ENCODE measurements around the gene ZFYVE28. TPM values are rescaled to one million over a fixed set of nuclear protein-coding genes. Genes with fewer than 3 reads are reported as not detected.
A peak's percentile ranks its signal among the peaks of the same experiment; 100 is the strongest.

ZFYVE28 gene
- total RNA-seq, 3 donors from 2014 or later (not counting 1 experiment from before 2014, with no cell fraction given), result 85.4 to 107 (median 104) TPM

GRCh38 chr4:2372488-2373030, 45.9 kb downstream of the ZFYVE28 start:
- no peaks in the 10 kb centered on the region for H3K36me3 ChIP-seq (ENCODE audit: control insufficient read depth, insufficient read depth, low read length)
- H3K9me3 ChIP-seq (ENCODE audit: control insufficient read depth, insufficient read depth, low read length), result peaks cover 5% of the 10 kb centered on the region
- WGBS (ENCODE audit: insufficient coverage), result 89% methylated on average over 13 of the region's 14 CpGs
- H3K27me3 Mint-ChIP-seq (ENCODE audit: low read depth in 2 of 2), result no peaks in the 10 kb centered on the region
- no peak for ATAC-seq
- H3K4me3 ChIP-seq (ENCODE audit: low read length), result no peak overlapping the region
- H3K4me1 Mint-ChIP-seq, result peaks cover 5 to 20% of the 10 kb centered on the region in 2 donors
- H3K4me1 ChIP-seq (ENCODE audit: control insufficient read depth, insufficient read depth, low read length), result no peaks in the 10 kb centered on the region
- intact Hi-C loops (cut with micrococcal nuclease), result no loop called here
- no peak overlapping the region for H3K27ac Mint-ChIP-seq
- no peaks in the 10 kb centered on the region for H3K36me3 Mint-ChIP-seq
- TF ChIP-seq, protein P1, sequence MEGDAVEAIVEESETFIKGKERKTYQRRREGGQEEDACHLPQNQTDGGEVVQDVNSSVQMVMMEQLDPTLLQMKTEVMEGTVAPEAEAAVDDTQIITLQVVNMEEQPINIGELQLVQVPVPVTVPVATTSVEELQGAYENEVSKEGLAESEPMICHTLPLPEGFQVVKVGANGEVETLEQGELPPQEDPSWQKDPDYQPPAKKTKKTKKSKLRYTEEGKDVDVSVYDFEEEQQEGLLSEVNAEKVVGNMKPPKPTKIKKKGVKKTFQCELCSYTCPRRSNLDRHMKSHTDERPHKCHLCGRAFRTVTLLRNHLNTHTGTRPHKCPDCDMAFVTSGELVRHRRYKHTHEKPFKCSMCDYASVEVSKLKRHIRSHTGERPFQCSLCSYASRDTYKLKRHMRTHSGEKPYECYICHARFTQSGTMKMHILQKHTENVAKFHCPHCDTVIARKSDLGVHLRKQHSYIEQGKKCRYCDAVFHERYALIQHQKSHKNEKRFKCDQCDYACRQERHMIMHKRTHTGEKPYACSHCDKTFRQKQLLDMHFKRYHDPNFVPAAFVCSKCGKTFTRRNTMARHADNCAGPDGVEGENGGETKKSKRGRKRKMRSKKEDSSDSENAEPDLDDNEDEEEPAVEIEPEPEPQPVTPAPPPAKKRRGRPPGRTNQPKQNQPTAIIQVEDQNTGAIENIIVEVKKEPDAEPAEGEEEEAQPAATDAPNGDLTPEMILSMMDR (IDR thresholded peaks at IDR 0.05), result no peak
- H3K4me3 Mint-ChIP-seq, result no peak overlapping the region
- no peak overlapping the region for H3K27ac ChIP-seq (ENCODE audit: low read length)
- no peaks in the 10 kb centered on the region for H3K27me3 ChIP-seq (ENCODE audit: control insufficient read depth, insufficient read depth, low read length)
- no peak for DNase-seq
- H3K9me3 Mint-ChIP-seq, result peaks cover 0 to 3% of the 10 kb centered on the region in 2 donors

DNA sequence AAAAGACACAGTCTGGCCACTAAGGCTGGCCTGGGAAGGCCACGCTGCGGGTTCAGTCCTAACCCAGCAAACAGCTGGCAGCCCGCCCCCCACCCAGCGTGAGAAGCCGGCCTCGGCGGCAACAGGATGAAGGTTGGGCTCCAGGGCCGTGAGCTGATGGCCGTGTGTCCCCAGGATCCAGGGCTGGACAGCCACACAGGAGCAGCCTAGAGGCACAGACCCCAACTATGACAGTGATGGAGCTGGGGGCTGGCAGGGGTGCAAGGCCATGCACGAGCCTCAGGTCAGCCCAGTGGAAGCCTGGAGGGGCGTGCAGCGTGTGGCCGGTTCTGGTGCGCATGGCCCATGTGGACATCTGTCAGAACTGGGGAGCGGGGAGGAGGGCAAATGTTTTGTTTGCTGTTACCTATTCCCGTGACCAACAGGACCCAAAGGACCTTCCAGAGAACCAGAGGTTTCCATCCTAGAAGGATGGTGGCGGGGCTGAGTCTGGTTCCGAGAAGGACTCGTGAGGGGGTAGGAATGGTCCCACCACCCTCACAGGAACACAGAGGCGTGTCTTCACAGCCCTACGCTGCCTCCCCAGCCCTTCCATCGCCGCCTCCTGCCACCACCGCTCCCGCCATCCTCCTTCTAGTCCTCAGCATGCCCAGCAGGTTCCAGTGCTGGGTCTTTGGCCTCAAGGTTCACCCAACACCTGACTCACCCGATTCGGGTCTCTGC, 46.5 kb downstream of the ZFYVE28 start:
- peaks cover 5% of the 10 kb centered on the region for H3K9me3 ChIP-seq (ENCODE audit: control insufficient read depth, insufficient read depth, low read length)
- Mint-ChIP-seq H3K4me1 (peaks cover 0 to 16% of the 10 kb centered on the region in 2 donors), H3K36me3 (no peaks in the 10 kb centered on the region), H3K27me3 (ENCODE audit: low read depth in 2 of 2) (no peaks in the 10 kb centered on the region), H3K9me3 (peaks cover 0 to 3% of the 10 kb centered on the region in 2 donors), H3K4me3 (no peak overlapping the region), H3K27ac (peak overlapping the region in 1 of 2 donors; percentile 22)
- intact Hi-C loops (cut with micrococcal nuclease), result no loop called here
- H3K36me3 ChIP-seq (ENCODE audit: control insufficient read depth, insufficient read depth, low read length), result no peaks in the 10 kb centered on the region
- ATAC-seq, result no peak
- no peak overlapping the region for H3K27ac ChIP-seq (ENCODE audit: low read length)
- no peaks in the 10 kb centered on the region for H3K27me3 ChIP-seq (ENCODE audit: control insufficient read depth, insufficient read depth, low read length)
- no peaks in the 10 kb centered on the region for H3K4me1 ChIP-seq (ENCODE audit: control insufficient read depth, insufficient read depth, low read length)
- TF ChIP-seq, protein P1 (IDR thresholded peaks at IDR 0.05), result no peak
- no peak for DNase-seq
- H3K4me3 ChIP-seq (ENCODE audit: low read length), result no peak overlapping the region
- 87% methylated on average over 27 of the region's 27 CpGs for WGBS (ENCODE audit: insufficient coverage)

DNA sequence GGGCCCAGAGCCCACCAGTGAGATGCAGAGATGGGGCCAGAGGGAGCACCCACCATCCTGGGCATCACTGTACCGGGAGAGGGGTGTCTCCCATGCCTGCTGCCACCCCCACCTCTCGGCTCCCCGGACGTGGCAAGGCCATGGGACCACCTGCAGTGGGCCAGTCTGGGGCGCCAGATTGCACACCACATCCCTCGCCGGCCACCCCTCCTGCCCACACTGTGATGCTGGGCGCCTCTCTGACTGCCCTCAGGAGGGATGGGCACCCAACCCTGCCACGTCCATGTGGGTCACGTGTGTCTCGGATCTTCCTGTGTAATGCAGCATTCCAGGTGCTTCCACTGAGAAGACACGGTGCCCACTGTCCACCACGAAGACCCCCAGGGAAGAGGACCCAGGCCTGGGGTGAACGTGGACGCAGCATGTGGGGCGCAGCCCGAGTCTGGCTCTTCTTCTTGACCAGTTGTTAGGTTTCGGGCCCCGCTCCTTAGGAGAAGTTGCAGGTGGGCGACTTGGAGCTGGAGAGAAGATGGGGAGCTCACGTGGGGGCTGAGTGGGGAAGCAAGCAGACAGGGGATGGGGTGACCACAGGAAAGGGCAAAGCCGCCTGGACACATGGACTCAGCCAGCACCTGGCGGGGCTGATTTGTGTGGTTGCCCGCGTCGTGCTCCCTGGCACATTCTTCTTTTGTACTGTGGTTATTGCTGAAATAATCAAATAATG, 47.7 kb downstream of the ZFYVE28 start:
- Mint-ChIP-seq H3K27me3 (ENCODE audit: low read depth in 2 of 2) (no peaks in the 10 kb centered on the region), H3K4me3 (no peak overlapping the region), H3K4me1 (peaks cover 0 to 16% of the 10 kb centered on the region in 2 donors), H3K36me3 (no peaks in the 10 kb centered on the region), H3K27ac (no peak overlapping the region), H3K9me3 (peaks cover 0 to 3% of the 10 kb centered on the region in 2 donors)
- Histone ChIP-seq H3K4me1 (ENCODE audit: control insufficient read depth, insufficient read depth, low read length) (no peaks in the 10 kb centered on the region), H3K9me3 (ENCODE audit: control insufficient read depth, insufficient read depth, low read length) (peaks cover 5% of the 10 kb centered on the region), H3K27ac (ENCODE audit: low read length) (no peak overlapping the region), H3K4me3 (ENCODE audit: low read length) (no peak overlapping the region), H3K27me3 (ENCODE audit: control insufficient read depth, insufficient read depth, low read length) (no peaks in the 10 kb centered on the region), H3K36me3 (ENCODE audit: control insufficient read depth, insufficient read depth, low read length) (no peaks in the 10 kb centered on the region)
- intact Hi-C loops (cut with micrococcal nuclease), result no loop called here
- DNase-seq, result no peak
- TF ChIP-seq, protein P1 (IDR thresholded peaks at IDR 0.05), result no peak
- ATAC-seq, result no peak
- 82% methylated on average over 26 of the region's 26 CpGs for WGBS (ENCODE audit: insufficient coverage)

All from natural killer cell (primary cell).